ENCODE results near the gene DSCAML1. TPM values are rescaled to one million over a fixed set of nuclear protein-coding genes. Genes with fewer than 3 reads are reported as not detected.
"Not testable (repeated sequence)": the region's sequence is repeated elsewhere in the genome, so short reads cannot be mapped to it uniquely, and the experiment has no call there.

Gene DSCAML1
- total and polyA plus RNA-seq, 8 donors: 0.08 to 2.9 (median 0.45) TPM

GRCh38 chr11:117458275-117459122, 338.5 kb downstream of the DSCAML1 start:
- peaks cover 0 to 17% (median 10%) of the 10 kb centered on the region in 4 donors for H3K9me3 ChIP-seq
- no peak overlapping the region for H3K4me3 ChIP-seq
- no peak for DNase-seq
- no peaks in the 10 kb centered on the region for H3K4me1 ChIP-seq
- TF ChIP-seq POLR2AphosphoS5 (IDR thresholded peaks at IDR 0.05) (no peak), CTCF (IDR thresholded peaks at IDR 0.05) (no peak), EP300 (IDR thresholded peaks at IDR 0.05) (no peak), POLR2A (IDR thresholded peaks at IDR 0.05) (no peak)
- peaks cover 0 to 14% (median 0%) of the 10 kb centered on the region in 3 donors for H3K27me3 ChIP-seq
- WGBS, 5 donors: 86 to 94% (median 87%) methylated on average over 13 to 22 of the region's 22 CpGs
- intact Hi-C loops (cut with DNase I; ENCODE audit: low total_unique reads): no loop called here
- no peak overlapping the region for H3K27ac ChIP-seq
- H3K36me3 ChIP-seq: peaks cover 0 to 26% (median 0%) of the 10 kb centered on the region in 4 donors

GRCh38 chr11:117457835-117458234, 339.2 kb downstream of the DSCAML1 start:
- DNase-seq: peak in 1 of 2 donors; percentile 32
- Histone ChIP-seq H3K36me3 (peaks cover 0 to 26% (median 0%) of the 10 kb centered on the region in 4 donors), H3K9me3 (peaks cover 0 to 22% (median 10%) of the 10 kb centered on the region in 4 donors), H3K4me3 (no peak overlapping the region), H3K4me1 (no peaks in the 10 kb centered on the region), H3K27me3 (peaks cover 0 to 14% (median 0%) of the 10 kb centered on the region in 3 donors), H3K27ac (no peak overlapping the region)
- WGBS, 5 donors: 59 to 77% (median 61%) methylated on average over 9 of the region's 9 CpGs
- TF ChIP-seq POLR2A (IDR thresholded peaks at IDR 0.05): no peak
- TF ChIP-seq POLR2AphosphoS5 (IDR thresholded peaks at IDR 0.05): no peak
- TF ChIP-seq CTCF (IDR thresholded peaks at IDR 0.05): no peak
- no peak for TF ChIP-seq EP300 (IDR thresholded peaks at IDR 0.05)
- intact Hi-C loops (cut with DNase I; ENCODE audit: low total_unique reads): no loop called here

- TF ChIP-seq POLR2A (IDR thresholded peaks at IDR 0.05) (no peak), EP300 (IDR thresholded peaks at IDR 0.05) (no peak), CTCF (IDR thresholded peaks at IDR 0.05) (no peak), POLR2AphosphoS5 (IDR thresholded peaks at IDR 0.05) (no peak)
- no peak overlapping the region for H3K4me3 ChIP-seq
- H3K27me3 ChIP-seq: peaks cover 0 to 14% (median 0%) of the 10 kb centered on the region in 3 donors
- intact Hi-C loops (cut with DNase I; ENCODE audit: low total_unique reads): no loop called here
- no peaks in the 10 kb centered on the region for H3K4me1 ChIP-seq
- peak in 1 of 2 donors; percentile 61 for DNase-seq
- peaks cover 0 to 26% (median 0%) of the 10 kb centered on the region in 4 donors for H3K36me3 ChIP-seq
- WGBS, 5 donors: 57 to 75% (median 66%) methylated on average over 13 to 15 of the region's 15 CpGs
- peaks cover 0 to 23% (median 10%) of the 10 kb centered on the region in 4 donors for H3K9me3 ChIP-seq
- H3K27ac ChIP-seq: no peak overlapping the region
Measured at GRCh38 chr11:117457031-117457785, 339.8 kb downstream of the DSCAML1 start.

- Histone ChIP-seq H3K9me3 (peaks cover 0 to 23% (median 10%) of the 10 kb centered on the region in 4 donors), H3K36me3 (peaks cover 0 to 26% (median 0%) of the 10 kb centered on the region in 4 donors)
- H3K4me3 ChIP-seq; DNase-seq; H3K27me3 ChIP-seq; H3K4me1 ChIP-seq; H3K27ac ChIP-seq; intact Hi-C loops (cut with DNase I; ENCODE audit: low total_unique reads): not testable (repeated sequence)
- WGBS, 5 donors: 75 to 89% (median 83%) methylated on average over 8 of the region's 8 CpGs
Measured at GRCh38 chr11:117456721-117457029, 340.3 kb downstream of the DSCAML1 start.
